ENCODE measurements around the gene NAT16.
"Not testable (repeated sequence)": the region's sequence is repeated elsewhere in the genome, so short reads cannot be mapped to it uniquely, and the experiment has no call there.

Gene NAT16

DNA sequence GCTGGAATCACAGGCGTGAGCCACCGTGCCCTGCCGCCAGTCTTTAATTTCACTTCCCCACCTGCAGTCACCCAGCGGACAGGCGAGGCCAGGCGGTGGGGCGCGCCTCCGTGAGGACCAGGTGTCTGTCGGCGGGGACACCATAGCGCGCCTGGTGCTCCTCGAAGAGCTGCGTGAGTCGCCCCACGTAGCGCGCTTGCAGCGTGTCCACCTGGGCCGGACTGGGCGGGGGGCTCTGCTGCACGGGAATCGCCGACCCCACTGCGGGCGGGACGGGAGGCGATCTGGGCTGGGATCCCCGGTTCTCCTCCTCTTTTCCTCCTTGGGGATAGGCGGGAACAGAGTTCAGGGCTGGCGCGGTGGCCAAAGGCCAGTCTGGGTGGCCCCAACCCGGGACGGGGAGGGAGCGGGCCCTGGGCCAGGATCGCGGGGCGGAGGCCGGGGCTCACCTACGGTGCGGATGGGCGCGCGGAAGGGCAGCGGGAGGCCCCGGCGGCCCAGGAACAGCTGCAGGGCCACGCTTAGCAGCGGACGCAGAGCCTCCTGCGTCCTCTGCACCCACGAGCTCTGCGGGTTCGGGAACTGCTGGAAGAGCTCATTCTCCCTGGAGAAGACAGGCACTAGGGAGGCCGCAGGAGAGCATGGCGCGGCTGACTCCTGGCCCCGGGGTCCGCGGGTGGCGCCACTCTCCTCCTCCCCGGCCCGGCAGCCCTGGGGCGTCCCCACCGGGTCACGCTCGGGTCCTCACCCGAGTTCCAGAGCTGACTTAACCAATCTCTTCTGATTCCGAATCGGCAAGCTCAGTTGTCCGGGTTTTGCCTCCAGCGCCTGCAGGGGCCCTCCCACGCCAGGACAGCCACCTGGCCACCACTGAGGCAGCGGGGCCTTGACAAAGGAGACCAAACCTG is 21.9 kb upstream of the NAT16 start:
- no peak for DNase-seq

DNA sequence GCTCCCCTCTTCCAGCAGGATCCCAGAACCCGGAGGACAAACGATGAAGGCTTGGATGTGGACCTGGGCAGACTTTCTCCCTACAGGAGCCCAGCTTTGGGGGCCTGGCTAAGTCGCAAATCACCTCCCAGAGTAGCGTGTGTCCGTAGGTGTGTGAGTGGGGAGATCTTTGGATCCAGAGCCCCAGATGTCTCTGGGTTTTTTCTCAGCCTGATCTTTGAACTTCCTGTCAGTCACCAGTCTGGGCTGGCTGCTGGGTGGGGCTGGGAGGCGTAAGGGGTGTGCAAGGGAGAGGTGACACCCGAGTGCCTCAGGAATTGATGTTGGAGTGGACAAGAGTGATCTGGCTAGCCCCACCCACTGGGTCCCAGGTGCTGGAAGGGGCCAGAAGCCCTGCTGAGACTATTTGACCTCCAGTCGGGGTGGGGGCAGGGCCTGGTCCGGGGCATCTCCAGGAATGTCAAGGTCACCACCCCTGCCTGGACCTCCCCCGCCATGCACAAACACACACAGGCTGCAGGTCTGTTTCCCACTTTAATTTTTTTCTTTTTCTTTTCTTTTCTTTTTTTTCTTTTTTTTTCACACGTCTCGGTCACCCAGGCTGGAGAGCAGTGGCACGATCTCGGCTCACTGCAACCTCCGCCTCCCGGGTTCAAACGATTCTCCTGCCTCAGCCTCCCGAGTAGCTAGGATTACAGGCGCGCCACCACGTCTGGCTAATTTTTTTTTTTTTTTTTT is 20.9 kb upstream of the NAT16 start, which contains the start of gene MOGAT3:
Gene MOGAT3 (minus strand): TSS at position 175 of the 738 bp plus-strand sequence. CDS start 182 bp downstream, outside the sequence.
- no peak for DNase-seq

DNA sequence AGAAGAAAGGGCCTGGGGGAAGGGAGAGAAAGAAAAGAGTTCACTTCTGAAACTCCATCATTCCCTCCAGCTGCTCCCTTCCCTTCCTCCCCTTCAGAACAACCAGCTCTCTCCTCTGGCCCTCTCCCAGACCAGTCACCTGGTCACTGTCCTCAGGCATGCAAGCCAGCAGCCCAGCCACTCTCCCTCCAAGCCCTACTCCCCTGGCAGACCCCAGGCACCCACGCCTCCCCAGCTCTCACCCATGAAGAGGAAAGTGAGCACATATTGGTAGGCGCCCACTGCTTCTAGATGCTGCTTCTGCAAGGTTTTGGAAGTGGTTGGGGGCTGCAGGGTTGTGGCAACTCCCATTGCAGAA is 20.4 kb upstream of the NAT16 start:
- no peak for DNase-seq

- not testable (repeated sequence) for DNase-seq
Observed at GRCh38 chr7:101199522-101199921, 19.4 kb upstream of the NAT16 start.

DNA sequence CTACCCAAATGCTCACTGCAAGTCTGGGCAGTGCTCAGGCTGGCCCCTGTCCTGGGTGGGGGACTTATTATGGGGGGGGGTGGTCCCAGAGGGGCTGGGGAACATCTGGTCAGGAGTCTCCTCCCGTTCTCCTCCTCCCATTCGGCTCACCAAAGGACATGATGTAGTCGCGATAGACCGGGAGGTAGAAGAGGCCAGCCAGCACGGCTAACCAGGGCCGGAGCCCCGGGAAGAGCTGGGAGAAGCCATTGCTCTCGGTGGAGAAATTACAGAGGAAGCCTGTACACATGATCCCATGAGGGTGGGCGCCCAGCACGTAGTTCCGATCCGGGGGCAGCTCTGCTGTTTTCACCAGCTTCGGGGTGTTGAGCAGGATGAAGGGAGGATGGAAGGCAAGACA is 18.4 kb upstream of the NAT16 start:
- DNase-seq: no peak

GRCh38 chr7:101197991-101198390 is 17.9 kb upstream of the NAT16 start:
- DNase-seq: no peak

- no peak for DNase-seq
Observed at GRCh38 chr7:101195884-101196283, 15.8 kb upstream of the NAT16 start.

GRCh38 chr7:101189109-101189508 is 9.0 kb upstream of the NAT16 start:
- DNase-seq: no peak

GRCh38 chr7:101186844-101187428 is 6.8 kb upstream of the NAT16 start:
- no peak for DNase-seq

- no peak for DNase-seq
Observed at GRCh38 chr7:101186194-101186593, 6.1 kb upstream of the NAT16 start.

DNA sequence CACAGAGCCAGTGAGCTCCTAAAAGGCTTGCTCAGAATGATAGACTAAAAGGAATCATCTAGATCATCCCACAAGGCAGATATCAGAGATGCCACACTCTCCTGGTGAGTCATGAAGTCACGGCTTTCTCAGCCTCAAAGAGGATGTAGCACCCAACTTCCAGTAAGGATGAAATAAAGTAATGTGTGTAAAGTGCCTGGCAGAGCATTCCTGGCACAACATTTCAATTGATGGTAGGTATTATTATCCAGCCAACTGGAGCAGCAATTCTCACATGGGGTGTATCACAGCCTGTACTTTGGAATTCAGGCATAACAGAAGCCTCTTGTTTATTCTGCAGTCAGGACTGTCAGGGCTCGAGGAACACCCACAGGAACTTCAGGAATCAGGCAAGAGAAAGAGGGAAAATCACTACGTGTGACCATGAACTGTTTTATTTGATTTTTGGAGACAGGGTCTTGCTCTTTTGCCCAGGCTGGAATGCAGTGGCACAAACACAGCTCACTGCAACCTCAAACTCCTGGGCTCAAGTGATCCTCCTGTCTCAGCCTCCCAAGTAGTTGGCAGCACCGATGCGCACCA is 5.3 kb upstream of the NAT16 start:
- no peak for DNase-seq

DNA sequence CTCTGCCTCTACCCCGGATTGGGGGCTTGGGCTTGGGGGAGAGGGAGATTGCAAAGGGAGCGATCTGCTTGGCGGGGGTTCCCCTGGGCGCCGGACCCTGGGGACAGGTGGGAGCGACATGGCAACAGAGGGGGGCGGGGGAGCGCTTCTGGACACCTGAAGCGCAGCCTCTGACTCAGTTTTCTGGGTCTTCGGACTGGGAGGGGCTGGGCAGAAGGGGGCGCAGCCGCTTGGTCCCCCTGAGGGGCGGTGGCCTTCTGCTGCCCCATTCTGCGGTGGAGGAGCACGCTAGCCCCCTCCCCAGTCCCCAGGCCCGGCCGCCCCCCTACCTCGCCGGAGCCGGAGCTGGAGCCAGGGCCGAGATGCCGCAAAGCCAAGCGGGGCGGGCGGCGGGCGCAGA is 380 bp downstream of the NAT16 start:
- no peak for DNase-seq

- no peak for DNase-seq
Observed at GRCh38 chr7:101179117-101179516, 976 bp downstream of the NAT16 start.

DNA sequence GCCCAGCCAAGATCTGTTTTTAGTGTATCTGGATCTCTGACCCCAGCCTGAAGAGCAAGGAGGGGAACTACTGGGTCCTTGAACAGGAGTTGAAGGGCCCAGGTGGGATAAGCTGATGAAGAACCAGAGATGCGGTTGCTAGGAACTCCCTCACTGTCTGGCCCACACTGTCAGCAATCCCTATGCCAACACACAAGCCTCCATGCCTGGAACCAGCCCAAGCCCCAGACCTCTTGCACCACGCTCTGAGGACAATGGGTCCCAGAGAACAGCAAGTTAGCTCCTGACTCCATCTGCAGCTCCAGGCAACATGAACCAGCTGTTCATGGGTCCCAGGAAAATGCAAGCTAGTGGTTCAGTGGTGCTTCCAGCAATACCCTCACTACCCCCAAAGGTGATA is 2.4 kb downstream of the NAT16 start:
- no peak for DNase-seq

- no peak for DNase-seq
Observed at GRCh38 chr7:101175664-101176063, 4.4 kb downstream of the NAT16 start.

- no peak for DNase-seq
Observed at GRCh38 chr7:101174322-101174854, 5.7 kb downstream of the NAT16 start.

DNA sequence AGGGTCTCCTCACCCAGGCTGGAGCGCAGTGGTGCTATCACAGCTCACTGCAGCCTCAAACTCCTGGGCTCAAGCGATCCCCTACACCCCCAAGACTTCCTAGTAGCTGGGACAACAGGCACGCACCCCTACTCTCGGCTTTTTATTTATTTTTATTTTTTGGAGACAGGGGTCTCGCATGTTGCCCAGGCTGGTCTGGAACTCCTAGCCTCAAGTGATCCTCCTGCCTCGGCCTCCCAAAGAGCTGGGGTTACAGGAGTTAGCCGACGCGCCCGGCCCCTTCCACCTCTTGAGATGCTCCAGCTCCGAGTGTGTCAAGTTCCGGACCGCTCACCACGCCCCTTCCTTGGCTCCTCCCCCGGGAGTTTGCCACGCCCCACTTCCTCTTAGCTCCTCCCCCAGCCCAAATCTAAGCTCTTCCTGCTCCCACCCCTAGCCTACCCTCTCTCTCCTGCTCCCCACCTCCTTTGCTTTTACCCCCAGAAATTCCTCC is 6.3 kb downstream of the NAT16 start:
- DNase-seq: peak; percentile 71

GRCh38 chr7:101172854-101173751 is 7.0 kb downstream of the NAT16 start:
- DNase-seq: no peak

DNA sequence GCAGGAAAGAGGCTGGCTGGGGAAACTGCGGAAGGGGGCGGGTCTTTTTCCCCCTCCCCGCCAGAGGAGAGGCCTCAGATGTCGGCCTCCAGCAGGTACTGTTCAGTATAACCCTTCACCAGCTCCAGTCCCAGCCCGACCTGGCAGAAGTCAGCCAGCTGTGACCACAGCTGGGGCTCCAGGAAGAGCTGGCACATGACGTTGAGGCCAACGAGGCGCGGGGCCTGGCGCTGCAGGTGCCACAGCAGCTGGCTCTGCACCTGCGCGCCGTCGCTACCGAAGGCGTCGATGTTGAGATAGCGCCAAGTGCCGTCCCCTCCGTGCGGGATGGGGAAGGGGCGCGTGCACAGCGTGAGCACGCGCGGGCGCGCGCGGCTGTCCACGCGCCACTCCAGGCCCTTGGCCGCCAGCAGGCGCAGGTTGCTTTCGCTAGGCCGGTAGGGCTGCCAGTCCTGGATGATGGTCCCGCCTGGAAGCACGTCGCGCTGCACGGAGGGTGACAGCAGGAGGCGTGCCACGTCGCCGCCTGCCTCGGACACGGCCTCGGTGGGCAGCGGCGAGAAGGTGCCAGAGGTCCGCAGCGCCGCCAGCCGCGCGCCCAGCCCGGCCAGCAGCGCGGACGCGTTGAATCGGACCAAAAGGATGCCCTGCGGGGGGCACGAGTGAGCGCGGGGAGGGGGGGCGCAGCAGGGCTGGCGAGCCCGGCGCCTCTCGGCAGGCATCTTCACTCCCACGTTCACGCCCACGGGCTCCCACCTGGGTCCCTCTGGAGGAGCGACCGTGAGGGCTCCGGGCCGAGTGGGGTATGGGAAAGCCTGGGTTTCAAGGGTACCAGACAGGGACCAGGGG is 7.9 kb downstream of the NAT16 start:
- no peak for DNase-seq

DNA sequence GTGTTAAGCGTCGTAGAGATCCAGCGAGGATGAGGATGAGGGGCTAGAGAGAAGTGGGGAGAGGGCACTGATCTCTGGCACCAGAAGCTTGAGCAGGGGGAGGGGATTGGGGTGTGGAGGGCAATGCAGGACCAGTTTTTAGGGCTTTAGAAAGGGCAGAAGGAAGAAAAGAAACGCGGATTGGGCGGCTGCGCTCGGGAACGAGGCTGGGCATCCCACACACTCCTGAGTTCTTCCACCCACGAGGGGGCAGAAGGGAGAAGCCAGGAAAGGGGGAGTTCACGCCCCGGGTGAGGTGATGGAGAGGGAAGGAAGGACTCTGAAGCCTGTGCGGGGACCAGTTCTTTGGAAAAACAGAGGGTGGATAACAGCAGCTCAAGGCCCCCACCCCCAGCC is 8.7 kb downstream of the NAT16 start:
- DNase-seq: no peak

Measured in activated CD4-positive, CD25-positive, alpha-beta regulatory T cell treated with anti-CD3 and anti-CD28 coated beads, Interleukin-2, amount 50 U/mL, for 72 hours (primary cell).